Astrocyte (in vitro differentiated cells and primary cell): Measurements from ENCODE around the gene FRMD4B.

Experiments
- CTCF ChIP-seq: IDR thresholded peaks from 2 replicates; pipeline ENCODE4 v1.5.1; 2011; ENCODE audit warnings: low read depth, mild to moderate bottlenecking, inconsistent platforms, low read length, moderate library complexity; ENCODE audit not compliant: insufficient read depth
- EZH2 ChIP-seq: IDR thresholded peaks from 2 replicates; pipeline ENCODE4 v1.6.1; 2012; ENCODE audit warnings: mild to moderate bottlenecking, low read length, inconsistent platforms; ENCODE audit not compliant: insufficient read depth

- TF ChIP-seq EZH2 (no peak), CTCF (no peak)
These were observed 17.6 kb upstream of the FRMD4B start for GRCh38 chr3:69403454-69403853.
